ENCODE measurements around the gene SFRP4.

SFRP4 gene

GRCh38 chr7:37912756-37913155 is 3.9 kb downstream of the SFRP4 start:
- DNase-seq = no peak
- no peak for ATAC-seq
- Mint-ChIP-seq H3K9me3 (no peaks in the 10 kb centered on the region), H3K4me1 (peaks cover 21% of the 10 kb centered on the region), H3K4me3 (no peak overlapping the region), H3K27me3 (peaks cover 52% of the 10 kb centered on the region), H3K27ac (no peak overlapping the region)

- H3K4me3 Mint-ChIP-seq = no peak overlapping the region
- ATAC-seq (no peak), DNase-seq (no peak)
- no peaks in the 10 kb centered on the region for H3K9me3 Mint-ChIP-seq
- H3K4me1 Mint-ChIP-seq = no peaks in the 10 kb centered on the region
- peaks cover 22% of the 10 kb centered on the region for H3K27me3 Mint-ChIP-seq
- no peak overlapping the region for H3K27ac Mint-ChIP-seq
Measured at GRCh38 chr7:37908221-37908788, 8.3 kb downstream of the SFRP4 start.

GRCh38 chr7:37901890-37902524 is 14.6 kb downstream of the SFRP4 start:
- no peaks in the 10 kb centered on the region for H3K9me3 Mint-ChIP-seq
- no peaks in the 10 kb centered on the region for H3K4me1 Mint-ChIP-seq
- peak; percentile 18 for ATAC-seq
- H3K4me3 Mint-ChIP-seq = no peak overlapping the region
- peaks cover 10% of the 10 kb centered on the region for H3K27me3 Mint-ChIP-seq
- no peak overlapping the region for H3K27ac Mint-ChIP-seq
- no peak for DNase-seq

GRCh38 chr7:37901236-37901827 is 15.3 kb downstream of the SFRP4 start:
- H3K27me3 Mint-ChIP-seq = peaks cover 10% of the 10 kb centered on the region
- DNase-seq = no peak

GRCh38 chr7:37899712-37900247 is 16.8 kb downstream of the SFRP4 start:
- Mint-ChIP-seq H3K4me3 (no peak overlapping the region), H3K9me3 (no peaks in the 10 kb centered on the region), H3K4me1 (no peaks in the 10 kb centered on the region)

More at GRCh38 chr7:37901236-37901827, 15.3 kb downstream of the SFRP4 start:
- Mint-ChIP-seq H3K9me3 (no peaks in the 10 kb centered on the region), H3K4me3 (no peak overlapping the region), H3K27ac (no peak overlapping the region), H3K4me1 (no peaks in the 10 kb centered on the region)
- peak; percentile 42 for ATAC-seq

GRCh38 chr7:37894671-37895070 is 21.9 kb downstream of the SFRP4 start:
- no peak for DNase-seq
- Mint-ChIP-seq H3K4me3 (no peak overlapping the region), H3K27me3 (no peaks in the 10 kb centered on the region), H3K4me1 (no peaks in the 10 kb centered on the region), H3K9me3 (no peaks in the 10 kb centered on the region), H3K27ac (no peak overlapping the region)
- no peak for ATAC-seq

More at GRCh38 chr7:37899712-37900247, 16.8 kb downstream of the SFRP4 start:
- ATAC-seq (no peak), DNase-seq (no peak)
- Mint-ChIP-seq H3K27me3 (peaks cover 10% of the 10 kb centered on the region), H3K27ac (no peak overlapping the region)

GRCh38 chr7:37893359-37893758 is 23.3 kb downstream of the SFRP4 start:
- no peak overlapping the region for H3K4me3 Mint-ChIP-seq
- no peaks in the 10 kb centered on the region for H3K9me3 Mint-ChIP-seq
- no peak for ATAC-seq
- H3K4me1 Mint-ChIP-seq = no peaks in the 10 kb centered on the region
- no peak for DNase-seq
- no peaks in the 10 kb centered on the region for H3K27me3 Mint-ChIP-seq
- no peak overlapping the region for H3K27ac Mint-ChIP-seq

GRCh38 chr7:37882086-37882485 is 34.5 kb downstream of the SFRP4 start:
- ATAC-seq (no peak), DNase-seq (no peak)
- H3K4me3 Mint-ChIP-seq = no peak overlapping the region
- no peaks in the 10 kb centered on the region for H3K4me1 Mint-ChIP-seq
- H3K27ac Mint-ChIP-seq = no peak overlapping the region
- H3K27me3 Mint-ChIP-seq = peaks cover 17% of the 10 kb centered on the region
- H3K9me3 Mint-ChIP-seq = no peaks in the 10 kb centered on the region

Data from stimulated activated naive CD8-positive, alpha-beta T cell treated with anti-CD3 and anti-CD28 coated beads, Interleukin-15, amount 100 ng/mL, for 72 hours (primary cell).